AML-193 (cell line): ENCODE results near the gene UBL7.
A peak's percentile ranks its signal among the peaks of the same experiment; 100 is the strongest.

ENCODE experiments used
- DNase-seq, 2 experiments: peaks; one replicate each; lab custom pipeline; 2025; lab: John Stamatoyannopoulos, UW

The UBL7 gene

DNA sequence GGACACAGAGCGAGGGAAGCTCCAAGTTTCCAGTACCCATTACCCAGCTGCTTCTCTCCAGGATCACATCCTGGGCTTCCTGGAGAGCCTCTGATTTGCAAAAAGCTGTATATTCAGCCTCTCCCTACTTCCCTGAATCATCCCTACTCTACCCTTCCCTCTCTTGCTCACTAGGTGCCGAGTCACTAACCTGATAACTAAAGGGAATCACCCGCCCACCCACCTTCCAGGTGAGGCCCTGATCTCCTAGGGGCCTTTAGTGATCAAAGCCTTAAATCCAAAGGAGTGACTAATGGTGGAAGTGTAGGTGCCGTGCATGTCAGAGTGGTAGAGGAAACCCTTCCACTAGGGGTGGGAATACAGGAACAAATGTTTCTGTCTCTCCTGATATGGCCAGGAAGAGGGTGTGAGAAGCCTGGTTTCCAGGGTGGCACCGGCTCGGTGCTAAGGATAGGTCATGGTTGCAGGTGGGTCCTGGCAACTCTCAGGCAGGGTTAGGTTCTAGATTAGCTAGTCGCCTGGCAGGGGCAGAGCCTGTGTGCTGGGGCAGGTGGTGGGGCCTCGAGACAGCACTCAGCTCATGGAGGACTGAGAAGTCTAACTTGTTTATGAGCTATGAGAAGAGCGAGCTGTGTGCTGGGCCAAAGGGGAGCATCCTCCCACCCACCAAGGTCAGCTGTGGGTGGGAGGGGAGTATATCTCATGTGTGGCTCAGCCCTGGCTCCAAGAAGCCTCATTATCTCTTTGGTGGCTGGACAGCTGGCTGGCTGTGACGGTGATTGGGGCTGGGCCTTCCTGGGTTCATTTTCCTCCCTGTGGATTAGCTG lies 37.3 kb downstream of the UBL7 start:
- no peak for DNase-seq

DNA sequence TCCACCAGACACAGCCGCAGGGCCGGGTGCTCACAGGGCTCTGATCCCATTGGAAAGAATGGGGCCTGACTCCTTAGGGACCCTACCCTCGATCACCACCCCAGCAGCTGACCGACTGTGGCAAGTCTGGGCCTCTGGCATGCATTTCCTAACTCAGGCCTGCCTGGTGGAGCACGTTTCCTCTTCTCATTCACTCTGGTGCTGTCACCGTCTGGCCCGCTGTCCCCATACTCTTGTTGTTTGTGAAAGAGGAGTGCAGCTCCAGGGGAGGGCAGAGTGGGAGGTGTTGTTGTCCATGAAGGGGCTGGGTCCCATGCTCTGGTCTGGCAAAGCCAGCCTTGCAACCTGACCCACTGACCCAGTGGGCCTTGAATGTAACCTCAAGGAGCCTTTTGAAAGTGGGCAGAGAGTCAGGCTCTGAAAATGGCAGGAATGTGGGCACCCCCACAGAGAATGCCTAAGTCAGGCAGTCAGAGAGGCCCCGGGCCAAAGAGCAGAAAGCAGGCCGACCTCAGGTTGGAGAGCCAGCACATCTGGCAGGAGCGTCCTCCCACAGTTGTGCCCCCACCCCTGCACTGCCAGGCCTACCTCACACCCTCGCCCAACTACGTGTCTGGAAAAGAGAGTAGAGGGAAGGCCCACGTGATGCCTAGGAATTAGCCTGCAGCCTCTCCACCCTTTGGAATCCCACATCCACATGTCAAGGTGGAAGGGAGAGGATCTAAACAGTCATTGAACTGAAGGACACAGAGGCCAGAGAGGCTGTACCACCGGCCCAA lies 38.1 kb downstream of the UBL7 start:
- no peak for DNase-seq

- no peak for DNase-seq
Measured at GRCh38 chr15:74422265-74422651, 38.7 kb downstream of the UBL7 start.

DNA sequence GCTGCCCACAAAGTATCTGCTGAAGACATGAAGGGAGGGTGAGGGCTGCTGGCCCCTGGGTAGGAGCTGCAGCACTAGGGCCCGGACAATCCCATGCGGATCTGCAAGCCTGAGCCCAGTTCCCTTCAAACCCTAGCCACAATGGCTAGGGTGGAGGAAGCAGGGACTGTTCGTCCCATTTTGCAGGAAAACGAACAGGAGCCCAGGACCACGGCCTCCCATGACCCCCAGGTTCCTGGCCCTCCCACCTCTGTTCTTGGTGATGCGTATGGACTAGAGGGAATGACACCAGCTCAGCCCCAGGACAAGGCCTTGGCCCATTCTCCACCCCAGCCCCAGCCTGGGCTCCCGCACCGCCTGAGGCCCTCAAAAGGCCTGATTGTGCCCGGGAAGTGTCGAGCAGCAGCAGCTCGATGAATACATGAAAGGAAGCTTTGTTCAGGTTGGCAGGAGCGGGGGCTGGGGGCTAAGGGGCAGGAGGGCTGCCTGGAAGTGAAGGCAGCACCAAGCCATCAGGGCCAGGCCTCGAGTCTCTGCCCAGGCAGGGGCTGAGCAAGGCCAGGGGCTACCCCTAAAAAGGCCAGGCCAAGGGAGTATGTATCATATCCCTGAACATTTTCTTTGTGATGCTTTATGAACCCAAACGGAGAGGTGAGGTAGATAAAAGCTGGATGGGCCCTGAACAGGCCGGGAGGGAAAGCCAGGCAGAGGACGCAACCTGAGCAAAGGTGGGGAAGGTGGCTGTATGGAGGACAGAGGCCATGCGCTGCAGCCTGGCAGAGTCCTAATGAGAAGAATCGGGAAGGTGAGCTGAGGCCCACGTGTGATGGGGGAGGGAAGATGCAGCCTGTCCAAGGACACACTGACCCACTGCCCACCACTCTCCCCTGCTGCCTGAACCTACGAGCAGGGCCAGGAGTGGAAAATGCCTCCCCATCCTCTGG lies 39.4 kb downstream of the UBL7 start:
- no peak for DNase-seq

- DNase-seq, result no peak
Measured at GRCh38 chr15:74420193-74420905, 40.6 kb downstream of the UBL7 start.

GRCh38 chr15:74419432-74419831 lies 41.5 kb downstream of the UBL7 start:
- no peak for DNase-seq

GRCh38 chr15:74418575-74419338 lies 42.2 kb downstream of the UBL7 start:
- no peak for DNase-seq

DNA sequence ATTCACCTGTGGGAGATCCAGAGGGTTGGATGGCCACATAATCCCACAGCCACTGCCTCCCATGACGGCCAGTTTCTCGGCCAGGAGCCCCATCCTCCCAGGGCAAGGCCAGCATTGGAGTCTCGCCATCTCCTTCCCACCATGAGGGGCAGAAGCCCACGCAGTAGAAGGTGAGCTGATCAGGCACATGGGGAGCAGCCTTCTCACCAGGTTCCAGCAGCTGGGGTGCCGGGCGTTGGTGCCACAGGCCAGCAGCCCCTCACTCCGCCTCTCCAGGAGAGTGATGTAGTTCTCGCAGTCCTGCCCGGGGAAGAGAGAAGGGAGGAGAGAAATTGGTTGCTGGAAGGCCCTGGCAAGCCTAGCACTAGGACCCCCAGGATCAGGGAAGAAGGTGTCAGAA lies 43.3 kb downstream of the UBL7 start:
- no peak for DNase-seq

GRCh38 chr15:74417225-74417624 lies 43.7 kb downstream of the UBL7 start:
- DNase-seq, result no peak

DNA sequence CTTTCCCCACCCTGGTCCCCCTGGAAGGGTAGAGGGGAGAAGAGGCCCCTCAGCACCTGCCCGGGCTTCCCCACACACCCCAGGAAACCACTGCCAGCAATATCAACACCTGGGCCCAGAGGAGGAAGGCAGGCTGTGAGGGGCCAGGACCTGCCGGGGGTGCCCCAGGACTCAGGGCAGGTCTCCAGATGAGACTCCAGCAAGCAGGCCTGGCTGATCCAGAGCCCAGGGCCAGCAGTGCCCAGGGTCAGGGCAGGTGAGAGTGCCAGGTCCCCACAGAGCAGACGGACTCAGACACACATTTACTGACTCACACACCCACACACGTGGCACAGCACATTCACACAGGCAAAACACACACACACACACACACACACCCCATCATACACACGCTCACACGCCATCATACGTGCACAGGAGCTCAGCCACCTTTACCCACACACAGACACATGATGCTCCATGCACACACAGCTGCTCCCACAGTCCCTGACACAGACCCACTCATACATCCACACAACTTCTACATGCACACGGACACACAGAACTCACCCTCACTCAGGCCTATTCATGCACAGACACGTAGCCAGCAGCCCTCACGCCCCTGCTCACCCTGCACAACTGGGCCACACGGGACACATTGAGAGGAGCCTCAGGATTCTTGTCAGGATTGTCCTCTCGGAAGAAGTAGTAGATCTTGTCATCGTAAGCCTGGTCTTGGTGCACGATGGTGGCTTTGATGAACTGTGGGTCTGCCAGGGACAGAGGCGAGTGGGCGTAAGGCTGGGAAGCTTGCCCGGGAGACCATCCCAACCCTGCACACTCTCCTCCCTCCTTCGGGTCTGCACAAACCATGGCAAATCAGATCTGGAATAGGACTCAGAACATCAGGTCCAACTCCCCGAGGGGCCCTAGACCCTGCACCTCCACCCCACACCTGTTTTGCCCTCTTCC lies 44.7 kb downstream of the UBL7 start:
- DNase-seq, result no peak

- DNase-seq, result peak; percentile 38 to 66
Measured at GRCh38 chr15:74414603-74415338, 46.2 kb downstream of the UBL7 start.

DNA sequence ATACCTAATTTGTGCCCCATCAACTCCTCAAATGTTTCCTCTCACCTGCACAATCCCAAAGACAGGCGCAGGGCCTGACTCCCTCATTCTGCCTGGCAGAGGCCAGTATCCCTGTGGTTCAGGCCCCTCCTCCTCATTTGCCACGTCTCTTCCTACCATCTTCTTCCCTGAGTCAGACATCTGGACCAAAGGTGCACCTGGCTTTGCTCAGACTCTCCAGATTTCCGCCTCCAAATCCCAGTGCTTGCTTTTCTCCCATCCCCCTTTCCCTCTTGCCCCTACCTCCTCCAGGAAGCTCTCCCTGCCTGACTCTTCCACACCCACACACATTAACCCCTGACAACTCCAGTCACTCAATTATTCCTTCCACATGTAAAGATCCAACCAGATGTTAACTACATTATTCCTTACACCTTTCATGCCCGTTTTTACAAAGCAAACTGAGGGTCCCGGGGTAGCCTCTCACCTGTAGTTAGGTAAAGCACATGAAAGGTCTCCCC lies 46.8 kb downstream of the UBL7 start:
- no peak for DNase-seq

DNA sequence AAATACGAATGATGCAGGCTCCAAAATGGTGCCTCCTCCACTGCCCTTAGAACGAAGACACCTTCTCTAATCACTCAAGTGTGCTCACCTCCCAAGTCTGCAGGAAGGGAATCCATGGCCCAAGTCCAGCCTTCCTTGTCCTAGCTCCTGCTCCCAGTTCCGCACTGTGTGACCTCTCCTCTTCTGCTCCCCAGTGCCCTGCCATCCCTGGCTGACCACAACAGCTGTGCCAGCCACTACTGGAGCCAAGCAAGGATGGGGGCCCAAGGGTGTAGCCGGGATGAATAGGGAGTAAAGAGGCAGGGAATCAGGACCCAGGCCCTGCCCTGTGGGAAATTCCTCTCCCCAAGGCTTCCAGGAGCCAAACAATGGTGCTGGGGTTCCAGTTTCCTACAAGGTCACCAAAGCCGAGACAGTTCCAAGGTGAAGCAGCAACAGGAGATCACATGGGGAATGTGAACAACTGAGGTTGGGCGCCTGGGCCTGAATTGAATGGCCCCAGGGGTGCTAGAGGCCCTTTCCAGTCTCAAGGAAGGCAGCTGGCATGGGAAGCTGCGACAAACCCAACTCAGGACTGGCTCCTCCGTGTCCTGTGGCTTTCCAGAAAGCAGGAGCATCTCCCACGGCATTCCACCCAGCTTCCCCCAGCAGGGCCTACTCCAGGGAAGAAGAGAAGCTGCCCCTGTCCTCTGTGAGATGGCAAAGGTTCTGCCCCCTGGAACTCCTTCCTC lies 47.4 kb downstream of the UBL7 start:
- DNase-seq, result no peak

DNA sequence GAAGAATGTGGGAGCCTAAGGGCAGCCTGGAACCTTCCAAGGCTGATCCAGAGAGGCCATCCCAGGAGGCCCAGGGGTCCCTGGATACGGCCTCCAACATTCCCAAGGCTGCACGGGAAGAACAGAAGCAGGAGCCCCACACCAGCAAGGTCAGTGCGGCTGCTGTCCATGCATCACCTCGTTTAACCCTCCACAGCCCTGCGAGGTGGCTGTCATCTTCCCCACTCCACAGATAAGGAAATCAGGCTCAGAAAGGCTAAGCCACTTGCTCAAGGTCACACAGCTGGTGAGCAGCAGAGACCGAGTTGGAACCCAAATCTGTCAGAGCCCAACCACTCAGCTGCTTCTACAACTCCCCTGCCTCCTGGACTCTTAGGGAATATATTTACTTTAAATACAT lies 48.8 kb downstream of the UBL7 start:
- DNase-seq, result no peak

DNA sequence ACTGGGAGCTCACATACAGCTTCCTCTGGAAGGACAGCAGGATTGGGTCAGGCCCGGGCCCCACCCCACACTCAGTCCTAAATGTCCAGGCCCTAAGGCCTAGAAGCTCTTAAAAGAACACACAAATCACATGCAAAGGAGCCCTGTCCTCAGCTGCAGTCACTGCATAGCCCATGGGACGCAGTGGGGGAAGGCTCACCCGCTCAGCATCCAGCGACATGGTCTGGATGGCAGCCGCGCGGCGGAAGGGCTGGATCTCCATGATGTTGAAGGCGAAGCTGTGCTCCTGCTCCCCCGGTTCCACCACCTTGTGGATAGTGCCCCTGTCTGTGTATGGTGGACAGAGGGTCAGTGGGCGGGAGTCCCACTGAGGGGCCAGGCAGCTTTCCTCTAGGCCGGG lies 49.3 kb downstream of the UBL7 start:
- no peak for DNase-seq

DNA sequence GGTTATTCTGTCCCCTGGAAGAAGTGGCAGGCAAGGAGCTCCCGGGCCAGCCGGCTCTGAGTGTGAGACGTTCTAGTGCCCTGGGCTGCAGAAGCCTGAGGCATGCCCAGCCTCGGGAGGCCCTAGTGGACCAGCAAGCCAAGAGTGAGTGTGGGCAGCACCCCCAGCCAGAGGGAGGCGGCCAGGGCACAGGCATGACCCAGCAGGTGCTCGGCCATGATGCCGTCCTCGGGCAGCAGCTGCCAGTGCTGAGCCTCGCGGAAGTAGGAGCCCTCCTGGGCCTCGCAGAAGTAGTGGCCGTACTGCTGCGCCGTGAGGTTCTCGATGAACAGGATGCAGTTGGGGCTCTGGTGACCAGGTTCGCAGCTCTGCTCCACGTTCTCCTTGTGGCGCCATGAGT lies 50.5 kb downstream of the UBL7 start:
- no peak for DNase-seq

DNA sequence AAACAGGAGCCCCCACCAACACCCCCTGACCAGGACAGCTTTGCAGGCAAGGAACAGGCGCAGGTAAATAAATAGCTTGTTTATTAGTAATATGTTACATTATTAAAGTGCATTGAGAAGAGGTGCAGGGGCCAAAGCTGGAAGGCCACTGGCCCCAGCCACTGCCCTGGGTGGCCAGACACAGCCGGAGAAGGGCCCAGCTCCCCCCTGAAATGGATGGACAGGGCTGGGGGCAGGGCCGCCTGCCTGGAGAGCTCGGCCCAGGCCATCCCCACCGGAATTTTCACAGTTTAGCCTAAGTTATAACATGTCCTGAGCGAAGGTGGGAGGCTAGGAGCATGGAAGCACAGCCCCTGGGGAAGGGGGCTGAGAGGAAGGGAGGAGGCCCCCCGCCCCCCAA lies 51.7 kb downstream of the UBL7 start:
- DNase-seq, result no peak

DNA sequence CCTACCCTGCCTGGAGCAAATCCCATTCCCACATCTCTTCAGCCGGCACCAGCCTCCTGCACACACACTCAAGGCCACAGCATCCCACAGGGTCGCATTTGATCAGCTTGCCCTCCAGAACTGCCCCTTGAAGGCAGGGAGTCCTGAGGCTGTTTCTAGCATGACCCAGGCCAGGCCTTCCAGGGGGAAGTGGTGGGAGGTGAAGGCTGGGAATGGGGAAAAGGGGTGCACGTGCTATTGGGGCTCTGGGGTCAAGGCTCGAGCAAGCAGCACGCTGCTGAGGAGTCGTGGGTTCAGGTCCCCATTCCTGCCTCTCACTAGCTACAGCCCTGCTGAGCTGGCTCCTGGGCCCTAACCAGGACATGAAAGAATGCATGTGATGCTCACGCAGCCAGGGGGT lies 52.1 kb downstream of the UBL7 start:
- DNase-seq, result no peak
